Measurements from ENCODE around the gene DRC1.

The DRC1 gene

DNA sequence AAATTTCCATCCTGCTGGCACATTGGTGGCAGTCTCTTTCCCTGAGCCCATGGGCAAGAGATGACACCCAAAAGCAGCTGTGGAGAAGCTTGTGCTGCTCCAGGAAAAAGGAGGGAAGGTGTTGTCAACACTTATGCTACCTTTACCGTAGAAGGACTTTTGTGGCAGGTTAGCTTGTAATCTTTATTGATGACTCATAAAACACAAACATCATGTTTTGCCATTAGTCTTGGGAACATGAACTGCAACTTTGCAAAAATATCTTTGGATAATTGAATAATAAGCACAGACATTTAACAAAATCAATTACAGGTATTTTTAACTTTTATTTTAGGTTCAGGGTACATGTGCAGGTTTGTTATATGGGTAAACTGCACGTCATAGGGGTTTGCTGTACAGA lies 33.4 kb downstream of the DRC1 start:
- TF ChIP-seq POU2F2 (IDR thresholded peaks at IDR 0.05; ENCODE audit: low read depth, low read length) = no peak
- TF ChIP-seq POLR2AphosphoS5 (IDR thresholded peaks at IDR 0.05; ENCODE audit: low read depth, low read length) = no peak
- no peak for TF ChIP-seq POLR2A (IDR thresholded peaks at IDR 0.05; ENCODE audit: low read depth, low read length)
- TF ChIP-seq PAX5 (IDR thresholded peaks at IDR 0.05; ENCODE audit: insufficient read depth, low read length, severe bottlenecking) = no peak
- no peak for TF ChIP-seq TAF1 (IDR thresholded peaks at IDR 0.05; ENCODE audit: low read depth, low read length)
- TF ChIP-seq SPI1 (IDR thresholded peaks at IDR 0.05; ENCODE audit: low read depth, low read length) = no peak
- DNase-seq (ENCODE audit: insufficient read length, low spot score) (no peak), FAIRE-seq (no peak)

DNA sequence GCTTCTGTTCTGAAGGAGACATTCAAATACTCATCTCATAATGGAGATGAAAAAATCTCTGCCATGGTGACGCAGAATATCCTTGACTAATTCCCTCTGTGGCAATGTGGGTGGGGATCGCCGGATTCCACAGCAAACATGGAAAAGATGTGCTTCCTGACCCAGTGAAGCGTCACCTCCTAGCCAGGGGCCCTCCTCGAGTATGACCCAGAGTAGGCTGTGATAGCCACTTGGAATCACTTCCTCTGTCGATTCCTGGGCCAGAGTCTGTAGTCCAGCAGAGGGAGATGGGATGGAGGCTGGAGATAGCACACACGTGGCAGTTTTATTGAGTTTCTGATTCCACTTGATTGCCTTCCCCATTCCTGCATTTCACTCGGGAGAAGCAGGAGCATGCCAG lies 36.8 kb downstream of the DRC1 start:
- FAIRE-seq = no peak
- DNase-seq (ENCODE audit: insufficient read length, low spot score) = no peak
- TF ChIP-seq POLR2A (IDR thresholded peaks at IDR 0.05; ENCODE audit: low read depth, low read length) (no peak), POLR2AphosphoS5 (IDR thresholded peaks at IDR 0.05; ENCODE audit: low read depth, low read length) (no peak), SPI1 (IDR thresholded peaks at IDR 0.05; ENCODE audit: low read depth, low read length) (no peak), TAF1 (IDR thresholded peaks at IDR 0.05; ENCODE audit: low read depth, low read length) (no peak), POU2F2 (IDR thresholded peaks at IDR 0.05; ENCODE audit: low read depth, low read length) (no peak), PAX5 (IDR thresholded peaks at IDR 0.05; ENCODE audit: insufficient read depth, low read length, severe bottlenecking) (no peak)

DNA sequence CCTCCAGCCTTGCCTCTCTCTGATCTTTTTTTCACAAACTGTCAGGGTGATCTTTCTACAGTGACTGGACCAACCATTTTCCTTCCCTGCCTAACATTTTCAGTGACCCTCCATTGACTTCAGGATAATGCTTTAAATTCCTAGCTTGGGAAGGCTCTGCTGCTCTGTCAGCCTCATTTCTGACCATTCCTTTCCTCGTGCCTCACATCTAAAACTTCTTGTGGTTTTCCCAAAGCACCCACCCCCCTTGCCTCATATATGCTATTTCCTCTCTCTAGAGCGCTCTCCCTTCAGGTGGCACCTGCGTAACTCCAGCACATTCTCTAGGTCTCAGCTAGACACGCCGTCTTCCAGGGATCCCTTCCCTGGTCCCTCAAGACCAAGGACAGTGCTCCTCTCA lies 37.2 kb downstream of the DRC1 start:
- TF ChIP-seq POLR2AphosphoS5 (IDR thresholded peaks at IDR 0.05; ENCODE audit: low read depth, low read length) (no peak), POLR2A (IDR thresholded peaks at IDR 0.05; ENCODE audit: low read depth, low read length) (no peak), SPI1 (IDR thresholded peaks at IDR 0.05; ENCODE audit: low read depth, low read length) (no peak), PAX5 (IDR thresholded peaks at IDR 0.05; ENCODE audit: insufficient read depth, low read length, severe bottlenecking) (no peak), POU2F2 (IDR thresholded peaks at IDR 0.05; ENCODE audit: low read depth, low read length) (no peak), TAF1 (IDR thresholded peaks at IDR 0.05; ENCODE audit: low read depth, low read length) (no peak)
- DNase-seq (ENCODE audit: insufficient read length, low spot score) (no peak), FAIRE-seq (no peak)

DNA sequence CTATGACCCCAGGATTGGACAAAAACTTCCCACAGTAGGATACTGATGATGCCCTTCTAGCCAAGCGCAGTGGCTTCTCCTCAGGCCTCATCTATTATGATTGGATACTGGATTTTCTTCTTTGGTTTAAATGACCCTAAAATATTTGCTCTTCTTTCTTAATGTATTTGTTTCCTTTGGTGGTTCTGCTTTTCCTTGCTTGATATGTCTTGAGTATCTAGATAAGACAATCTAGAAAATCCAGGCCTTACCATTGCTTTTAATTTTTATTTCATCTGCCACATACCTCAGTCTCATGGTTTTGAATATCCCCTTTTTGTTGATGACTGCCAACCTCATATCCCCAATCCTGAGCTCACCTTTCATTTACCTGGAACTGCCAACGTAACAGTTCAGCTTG lies 40.6 kb downstream of the DRC1 start:
- DNase-seq (ENCODE audit: insufficient read length, low spot score) = no peak
- TF ChIP-seq SPI1 (IDR thresholded peaks at IDR 0.05; ENCODE audit: low read depth, low read length) = no peak
- TF ChIP-seq TAF1 (IDR thresholded peaks at IDR 0.05; ENCODE audit: low read depth, low read length) = no peak
- TF ChIP-seq POLR2AphosphoS5 (IDR thresholded peaks at IDR 0.05; ENCODE audit: low read depth, low read length) = no peak
- no peak for TF ChIP-seq POLR2A (IDR thresholded peaks at IDR 0.05; ENCODE audit: low read depth, low read length)
- no peak for TF ChIP-seq PAX5 (IDR thresholded peaks at IDR 0.05; ENCODE audit: insufficient read depth, low read length, severe bottlenecking)
- no peak for TF ChIP-seq POU2F2 (IDR thresholded peaks at IDR 0.05; ENCODE audit: low read depth, low read length)

DNA sequence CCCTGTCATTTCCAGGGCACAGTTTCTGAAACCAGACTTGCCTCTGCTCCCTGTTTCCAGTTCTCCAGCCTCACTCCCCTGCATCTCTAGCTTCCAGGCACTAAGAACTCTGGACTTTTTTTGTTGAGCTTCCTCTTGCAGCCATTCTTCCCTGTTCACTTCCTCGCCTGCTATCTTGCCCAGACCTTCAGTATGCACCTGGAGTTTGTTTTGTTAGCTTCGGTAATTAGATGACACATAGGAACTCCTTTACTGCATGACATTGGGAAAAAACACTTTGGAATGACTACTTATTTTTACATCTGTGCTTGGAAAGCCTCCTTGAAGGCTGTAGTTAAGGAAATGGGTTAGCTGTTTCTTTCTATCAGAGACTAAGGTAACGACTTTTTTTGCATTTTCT lies 41.0 kb downstream of the DRC1 start:
- no peak for TF ChIP-seq POU2F2 (IDR thresholded peaks at IDR 0.05; ENCODE audit: low read depth, low read length)
- no peak for TF ChIP-seq POLR2A (IDR thresholded peaks at IDR 0.05; ENCODE audit: low read depth, low read length)
- TF ChIP-seq SPI1 (IDR thresholded peaks at IDR 0.05; ENCODE audit: low read depth, low read length) = no peak
- no peak for TF ChIP-seq TAF1 (IDR thresholded peaks at IDR 0.05; ENCODE audit: low read depth, low read length)
- no peak for TF ChIP-seq POLR2AphosphoS5 (IDR thresholded peaks at IDR 0.05; ENCODE audit: low read depth, low read length)
- TF ChIP-seq PAX5 (IDR thresholded peaks at IDR 0.05; ENCODE audit: insufficient read depth, low read length, severe bottlenecking) = no peak
- DNase-seq (ENCODE audit: insufficient read length, low spot score) (no peak), FAIRE-seq (no peak)

More for the DNA sequence above, 40.6 kb downstream of the DRC1 start:
- no peak for FAIRE-seq

- TF ChIP-seq SPI1 (IDR thresholded peaks at IDR 0.05; ENCODE audit: low read depth, low read length) (no peak), POU2F2 (IDR thresholded peaks at IDR 0.05; ENCODE audit: low read depth, low read length) (no peak), POLR2A (IDR thresholded peaks at IDR 0.05; ENCODE audit: low read depth, low read length) (no peak), PAX5 (IDR thresholded peaks at IDR 0.05; ENCODE audit: insufficient read depth, low read length, severe bottlenecking) (no peak), TAF1 (IDR thresholded peaks at IDR 0.05; ENCODE audit: low read depth, low read length) (no peak), POLR2AphosphoS5 (IDR thresholded peaks at IDR 0.05; ENCODE audit: low read depth, low read length) (no peak)
- no peak for DNase-seq (ENCODE audit: insufficient read length, low spot score)
- FAIRE-seq = no peak
Observed at GRCh38 chr2:26444236-26444635, 42.5 kb downstream of the DRC1 start.

DNA sequence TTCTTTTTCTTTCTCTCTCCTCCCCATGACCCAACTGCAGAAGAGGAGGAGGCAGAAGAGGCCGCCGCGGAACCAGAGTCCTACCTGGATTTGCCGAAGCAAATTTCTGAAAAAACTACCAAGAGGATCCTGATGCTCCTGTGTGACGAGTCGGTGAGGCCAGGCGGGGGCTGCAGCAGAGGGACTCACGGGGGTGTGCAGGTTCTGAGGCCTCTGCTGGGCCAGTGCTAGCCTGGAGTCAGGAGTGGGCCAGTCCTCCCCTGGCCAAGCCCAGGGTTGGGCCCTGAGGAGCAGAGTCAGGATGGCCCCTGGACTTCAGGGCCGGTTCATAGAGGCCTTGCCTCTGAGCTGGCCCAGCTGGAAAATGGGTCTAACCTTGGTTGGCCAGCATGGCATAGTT lies 46.9 kb downstream of the DRC1 start:
- FAIRE-seq = no peak
- no peak for DNase-seq (ENCODE audit: insufficient read length, low spot score)
- TF ChIP-seq PAX5 (IDR thresholded peaks at IDR 0.05; ENCODE audit: insufficient read depth, low read length, severe bottlenecking) (no peak), SPI1 (IDR thresholded peaks at IDR 0.05; ENCODE audit: low read depth, low read length) (no peak), POU2F2 (IDR thresholded peaks at IDR 0.05; ENCODE audit: low read depth, low read length) (no peak), POLR2AphosphoS5 (IDR thresholded peaks at IDR 0.05; ENCODE audit: low read depth, low read length) (no peak), TAF1 (IDR thresholded peaks at IDR 0.05; ENCODE audit: low read depth, low read length) (no peak), POLR2A (IDR thresholded peaks at IDR 0.05; ENCODE audit: low read depth, low read length) (no peak)

DNA sequence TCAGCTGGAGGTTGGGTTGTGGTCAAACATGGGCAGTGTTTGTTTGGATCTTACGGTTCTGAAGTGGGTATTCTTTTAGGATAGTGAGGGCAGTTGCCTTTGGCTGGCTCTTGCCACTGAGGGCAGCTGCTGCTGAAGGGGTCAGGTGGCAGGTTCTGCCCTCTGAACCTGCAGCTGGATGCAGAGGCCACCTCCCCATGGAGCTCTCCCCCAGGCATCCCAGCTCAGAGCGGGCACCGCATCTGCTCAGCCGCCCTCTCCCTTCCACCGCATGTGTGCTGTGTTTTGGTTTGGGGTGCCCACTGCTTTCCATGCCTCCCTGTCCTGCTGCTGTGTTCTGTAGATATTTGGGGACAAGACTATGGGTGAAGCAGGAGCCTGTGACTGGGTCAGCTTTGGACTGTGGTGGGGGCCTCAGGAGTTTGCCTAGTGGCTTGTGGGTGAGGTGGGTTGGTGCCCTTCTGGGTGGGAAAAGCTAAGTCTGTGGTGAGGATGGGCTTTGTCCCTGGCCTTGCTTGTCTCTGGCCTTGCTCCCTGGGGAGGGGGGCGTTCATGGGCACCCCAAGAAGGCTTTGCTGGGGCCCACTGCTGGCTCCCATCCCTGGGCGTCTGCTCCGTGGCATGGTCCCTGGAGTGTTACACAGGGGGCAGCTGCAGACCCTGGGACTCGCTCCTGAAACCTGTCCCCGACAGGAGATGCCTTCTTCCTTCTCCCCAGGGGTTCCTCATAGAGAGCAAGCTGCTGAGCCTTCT lies 47.7 kb downstream of the DRC1 start:
- TF ChIP-seq POU2F2 (IDR thresholded peaks at IDR 0.05; ENCODE audit: low read depth, low read length) (no peak), POLR2A (IDR thresholded peaks at IDR 0.05; ENCODE audit: low read depth, low read length) (no peak), TAF1 (IDR thresholded peaks at IDR 0.05; ENCODE audit: low read depth, low read length) (no peak), POLR2AphosphoS5 (IDR thresholded peaks at IDR 0.05; ENCODE audit: low read depth, low read length) (no peak), PAX5 (IDR thresholded peaks at IDR 0.05; ENCODE audit: insufficient read depth, low read length, severe bottlenecking) (no peak), SPI1 (IDR thresholded peaks at IDR 0.05; ENCODE audit: low read depth, low read length) (no peak)
- no peak for FAIRE-seq

GRCh38 chr2:26450031-26450635 lies 48.4 kb downstream of the DRC1 start:
- no peak for TF ChIP-seq SPI1 (IDR thresholded peaks at IDR 0.05; ENCODE audit: low read depth, low read length)
- TF ChIP-seq POLR2AphosphoS5 (IDR thresholded peaks at IDR 0.05; ENCODE audit: low read depth, low read length) = no peak
- TF ChIP-seq POLR2A (IDR thresholded peaks at IDR 0.05; ENCODE audit: low read depth, low read length) = no peak
- TF ChIP-seq TAF1 (IDR thresholded peaks at IDR 0.05; ENCODE audit: low read depth, low read length) = no peak
- no peak for TF ChIP-seq POU2F2 (IDR thresholded peaks at IDR 0.05; ENCODE audit: low read depth, low read length)
- TF ChIP-seq PAX5 (IDR thresholded peaks at IDR 0.05; ENCODE audit: insufficient read depth, low read length, severe bottlenecking) = no peak
- DNase-seq (ENCODE audit: insufficient read length, low spot score) (no peak), FAIRE-seq (no peak)

More for the DNA sequence above, 47.7 kb downstream of the DRC1 start:
- DNase-seq (ENCODE audit: insufficient read length, low spot score) = no peak
